A549 (cell line): ENCODE measurements around the gene HLCS. TPM values are rescaled to one million over a fixed set of nuclear protein-coding genes. Genes with fewer than 3 reads are reported as not detected.

Experiments used
- ATAC-seq, 2 experiments: fragments of 200-7000 bp in 1 of 2; fragments of >200 bp in 1 of 2; cut with Nextera tagmentation in 1 of 2; cut with Tn5 transposase in 1 of 2; 3 replicates each; pipeline versions ENCODE4 v1.8.0 to v1.9.1; 2018 to 2020; ENCODE audit warnings: mild to moderate bottlenecking in 1 of 2, moderate library complexity in 1 of 2
- CTCF ChIA-PET: fragments of 300-600 bp; sonication (Branson Sonifier 250); formaldehyde crosslinking; extraction: SDS; loops from one replicate; lab custom pipeline; 2021; ENCODE audit warnings: antibody characterized with exemption, inconsistent platforms; lab: Yijun Ruan, JAX
- POLR2A ChIA-PET: fragments of 350-600 bp; formaldehyde crosslinking; extraction: SDS; loops from one replicate; lab custom pipeline; 2021; ENCODE audit warnings: antibody characterized with exemption, inconsistent platforms; lab: Yijun Ruan, JAX
- DNase-seq, 2 experiments: peaks; one replicate each; pipeline versions ENCODE4 v3.0.0 to v3.0.0-alpha.2; 2011 to 2016; ENCODE audit warnings: low read depth in 1 of 2, low spot score in 1 of 2
- FAIRE-seq: peaks from 2 replicates; lab custom pipeline; 2011; peaks lifted over from hg19 to GRCh38; lab: Jason Lieb, UNC
- H3K27ac ChIP-seq, 2 experiments: fragments of >200 bp; sonication (Bioruptor Twin); formaldehyde crosslinking; 3 replicates each; pipeline ENCODE4 v1.5.1; 2016 to 2017
- H3K4me1 ChIP-seq: fragments of >200 bp; sonication (Bioruptor Twin); formaldehyde crosslinking; 3 replicates; pipeline ENCODE4 v1.6.1; 2016
- H3K4me2 ChIP-seq: fragments of >200 bp; sonication (Bioruptor Twin); formaldehyde crosslinking; 3 replicates; pipeline ENCODE4 v1.6.1; 2016
- H3K4me3 ChIP-seq: fragments of >200 bp; sonication (Bioruptor Twin); formaldehyde crosslinking; 3 replicates; pipeline ENCODE4 v1.5.1; 2016
- H3K9me3 ChIP-seq: fragments of >200 bp; sonication (Bioruptor Twin); formaldehyde crosslinking; 3 replicates; pipeline ENCODE4 v1.6.1; 2016
- BHLHE40 ChIP-seq: IDR thresholded peaks from 2 replicates; pipeline ENCODE4 v1.6.1; 2012; ENCODE audit warnings: low read depth, low read length, inconsistent platforms
- CBX2 ChIP-seq: fragments of 200-600 bp; sonication (generic); IDR thresholded peaks from 2 replicates; pipeline ENCODE4 v1.6.1; 2016; ENCODE audit warnings: low read depth, mild to moderate bottlenecking, borderline replicate concordance
- CBX8 ChIP-seq: fragments of 200-600 bp; sonication (generic); IDR thresholded peaks from 2 replicates; pipeline ENCODE4 v1.6.1; 2016
- CEBPB ChIP-seq, 2 experiments: fragments of >200 bp in 1 of 2; sonication (Bioruptor Twin) in 1 of 2; formaldehyde crosslinking in 1 of 2; IDR thresholded peaks; 2 replicates each; pipeline ENCODE4 v1.6.1; 2012 to 2016
- CHD2 ChIP-seq: fragments of 150-350 bp; IDR thresholded peaks from 2 replicates; pipeline ENCODE4 v1.6.1; 2014; ENCODE audit warnings: low read length; ENCODE audit not compliant: partially characterized antibody
- EHF ChIP-seq: fragments of 250-450 bp; sonication (Bioruptor Pico); IDR thresholded peaks from 2 replicates; pipeline ENCODE4 v1.5.0; 2020; ENCODE audit warnings: mild to moderate bottlenecking
- EHMT2 ChIP-seq: fragments of 200-600 bp; sonication (generic); IDR thresholded peaks from 2 replicates; pipeline ENCODE4 v1.6.1; 2016; ENCODE audit warnings: antibody characterized with exemption, low read depth, mild to moderate bottlenecking, moderate library complexity
- ESRRA ChIP-seq: fragments of 150-350 bp; IDR thresholded peaks from 2 replicates; pipeline ENCODE4 v1.6.1; 2014; ENCODE audit warnings: mild to moderate bottlenecking, low read length, borderline replicate concordance
- GATA3 ChIP-seq: IDR thresholded peaks from 2 replicates; pipeline ENCODE4 v1.6.1; 2012; ENCODE audit warnings: borderline replicate concordance
- HDAC2 ChIP-seq: fragments of 200-600 bp; sonication (generic); IDR thresholded peaks from 2 replicates; pipeline ENCODE4 v1.6.1; 2016
- HEYL ChIP-seq: fragments of 250-450 bp; sonication (Bioruptor Pico); IDR thresholded peaks from 2 replicates; pipeline ENCODE4 v1.8.0; 2021; ENCODE audit warnings: mild to moderate bottlenecking, moderate library complexity
- HOXB13 ChIP-seq: fragments of 250-450 bp; sonication (Bioruptor Pico); IDR thresholded peaks from 2 replicates; pipeline ENCODE4 v1.5.0; 2020; ENCODE audit warnings: low read depth, mild to moderate bottlenecking, moderate library complexity
- KDM1A ChIP-seq: fragments of 200-600 bp; sonication (generic); IDR thresholded peaks from 2 replicates; pipeline ENCODE4 v1.6.1; 2016; ENCODE audit warnings: low read depth, mild to moderate bottlenecking
- MAFK ChIP-seq: fragments of 450-650 bp; IDR thresholded peaks from 2 replicates; pipeline ENCODE4 v1.6.1; 2014; ENCODE audit not compliant: partially characterized antibody
- NFE2L2 ChIP-seq: fragments of 150-350 bp; conservative IDR thresholded peaks from 2 replicates; pipeline ENCODE4 v1.6.1; 2014; ENCODE audit warnings: low read length
- POLR2A ChIP-seq: IDR thresholded peaks from 2 replicates; pipeline ENCODE4 v1.6.1; 2012; ENCODE audit warnings: mild to moderate bottlenecking, low read length
- RAD21 ChIP-seq, 2 experiments: fragments of >200 bp in 1 of 2; sonication (Bioruptor Twin) in 1 of 2; formaldehyde crosslinking in 1 of 2; IDR thresholded peaks in 1 of 2; conservative IDR thresholded peaks in 1 of 2; 2 replicates in 1 of 2; 3 replicates in 1 of 2; pipeline ENCODE4 v1.6.1; 2012 to 2018; ENCODE audit warnings: inconsistent platforms in 1 of 2
- RFX5 ChIP-seq: fragments of 450-650 bp; IDR thresholded peaks from 2 replicates; pipeline ENCODE4 v1.7.1; 2014; ENCODE audit warnings: antibody characterized with exemption, mild to moderate bottlenecking, moderate library complexity
- SMC3 ChIP-seq: fragments of >200 bp; sonication (Bioruptor Twin); formaldehyde crosslinking; IDR thresholded peaks from 3 replicates; pipeline ENCODE4 v1.6.1; 2018; ENCODE audit warnings: inconsistent platforms
- SREBF2 ChIP-seq: fragments of 450-650 bp; IDR thresholded peaks from 2 replicates; pipeline ENCODE4 v1.6.1; 2014; ENCODE audit warnings: mild to moderate bottlenecking, moderate library complexity
- TFCP2L1 ChIP-seq: fragments of 250-450 bp; sonication (Bioruptor Pico); IDR thresholded peaks from 2 replicates; pipeline ENCODE4 v1.5.0; 2021; ENCODE audit warnings: mild to moderate bottlenecking
- TP53 ChIP-seq: fragments of 250-450 bp; sonication (Bioruptor Pico); IDR thresholded peaks from 2 replicates; pipeline ENCODE4 v1.5.0; 2021; ENCODE audit warnings: mild to moderate bottlenecking, moderate library complexity
- ZC3H11A ChIP-seq: fragments of 450-650 bp; IDR thresholded peaks from 2 replicates; pipeline ENCODE4 v1.6.1; 2014; ENCODE audit warnings: antibody characterized with exemption, mild to moderate bottlenecking
- ZNF302 ChIP-seq: fragments of 250-450 bp; sonication (Bioruptor Pico); IDR thresholded peaks from 2 replicates; pipeline ENCODE4 v1.9.0; 2021; ENCODE audit warnings: inconsistent platforms, mild to moderate bottlenecking, moderate library complexity
- ZSCAN20 ChIP-seq: fragments of 250-450 bp; sonication (Bioruptor Pico); IDR thresholded peaks from 2 replicates; pipeline ENCODE4 v1.8.0; 2022; ENCODE audit warnings: mild to moderate bottlenecking, moderate library complexity
- WGBS: methylation state at CpG from one replicate; pipeline ENCODE4 v1.1.6; 2017; ENCODE audit errors: missing lambda C conversion rate; 5-methylcytosine and 5-hydroxymethylcytosine counted together
- polyA plus RNA-seq, 4 experiments: library from polyadenylated mRNA; depleted of rRNA in 3 of 4; stranded (reverse); fragments of >200 nt; fragmentation: RNase III in 1 of 4; extraction: RNeasy Plus Mini Kit Qiagen cat#74134 plus additional on column Dnase treatment in 1 of 4; gene quantifications; 2 replicates in 3 of 4; 3 replicates in 1 of 4; pipeline ENCODE4 v1.2.3, GENCODE V29; 2011 to 2017
- TF ChIP-seq, protein P1 (sequence below): fragments of >200 bp; sonication (Bioruptor Twin); formaldehyde crosslinking; IDR thresholded peaks from 2 replicates; pipeline ENCODE4 v1.6.1; 2016
- TF ChIP-seq, protein P2 (sequence below): IDR thresholded peaks from 2 replicates; pipeline ENCODE4 v1.6.1; 2012
- TF ChIP-seq, protein P3 (sequence below): fragments of 250-450 bp; sonication (Bioruptor Pico); IDR thresholded peaks from 2 replicates; pipeline ENCODE4 v1.5.0; 2020; ENCODE audit warnings: low read depth, mild to moderate bottlenecking, moderate library complexity
- TF ChIP-seq, protein P4 (sequence below): fragments of >200 bp; sonication (Bioruptor Twin); formaldehyde crosslinking; IDR thresholded peaks from 3 replicates; pipeline ENCODE4 v1.5.1; 2016
- TF ChIP-seq, protein P5 (sequence below): fragments of 450-650 bp; IDR thresholded peaks from 2 replicates; pipeline ENCODE4 v1.6.1; 2014; ENCODE audit warnings: antibody characterized with exemption

Gene HLCS
- polyA plus RNA-seq, 2 of the 4 experiments (the other 2 are of a cell fraction) = 8.4 to 24.3 TPM

DNA sequence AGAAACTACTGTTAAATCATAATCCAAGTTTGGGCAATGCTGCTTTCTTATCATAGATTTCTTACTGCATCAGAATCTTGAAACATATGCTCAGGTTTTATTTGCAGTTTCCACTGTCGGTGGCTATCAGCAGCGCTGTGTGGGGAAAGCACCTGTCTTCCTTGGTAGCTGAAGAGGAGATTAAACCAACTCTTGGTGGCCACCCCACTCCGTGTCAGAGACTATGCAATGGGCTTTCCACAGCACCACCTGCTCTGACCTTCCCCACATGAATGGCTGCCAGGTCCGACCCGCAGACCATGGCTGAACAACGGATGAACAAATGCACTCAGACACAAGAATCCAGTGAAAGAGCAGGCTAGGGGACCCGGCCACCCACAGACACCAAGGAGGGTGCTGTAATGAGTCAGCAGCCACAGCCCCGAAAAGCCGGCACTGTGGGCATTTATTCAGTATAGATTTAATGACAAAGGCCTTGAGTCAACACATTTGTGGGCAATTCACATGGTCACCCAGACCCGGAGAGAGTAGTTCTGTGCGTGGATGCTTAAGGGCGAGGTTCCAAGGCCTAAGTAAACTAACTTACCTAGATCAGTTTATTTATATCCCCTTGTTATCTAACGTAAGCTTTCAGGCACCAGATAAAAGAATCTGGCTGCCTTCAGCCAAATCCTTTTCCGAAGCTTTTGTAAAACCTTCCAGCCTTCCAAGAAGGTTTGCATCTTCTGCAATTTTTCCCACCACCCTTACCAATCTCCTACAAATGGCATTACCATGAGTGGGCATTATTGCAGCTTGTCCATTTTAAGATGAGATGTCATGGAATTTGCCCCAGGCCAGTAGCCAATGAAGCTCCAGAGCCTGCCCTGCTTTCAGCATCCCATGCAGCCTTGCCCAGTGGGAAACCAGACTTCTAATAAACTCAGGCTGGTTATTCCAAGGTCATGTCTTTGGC, 82.7 kb downstream of the HLCS start (continued):
- TF ChIP-seq CHD2 = no peak

DNA sequence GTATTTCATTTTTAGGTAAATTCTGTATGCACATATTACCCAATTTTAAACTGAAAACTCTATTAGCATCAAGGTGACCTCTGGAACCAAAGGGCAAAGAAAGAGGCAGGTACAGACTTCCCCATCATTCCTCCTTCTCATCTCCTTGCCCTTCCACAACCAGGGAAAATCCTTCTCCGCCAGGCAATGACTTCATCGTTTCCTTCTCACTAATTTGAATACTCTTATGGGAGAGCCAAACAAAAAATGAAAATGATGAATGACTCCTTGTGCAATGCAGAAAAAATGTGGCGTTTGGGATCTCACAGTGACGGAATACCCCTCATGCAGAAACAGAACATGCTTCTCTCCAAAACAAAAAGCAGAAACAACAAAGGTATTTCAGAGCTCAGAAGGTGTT, 83.7 kb downstream of the HLCS start:
- WGBS = 71% methylated on average over 4 of the region's 4 CpGs
- Histone ChIP-seq H3K9me3 (peaks cover 10% of the 10 kb centered on the region), H3K4me2 (peak overlapping the region; percentile 73), H3K4me3 (no peak overlapping the region), H3K4me1 (peaks cover 41% of the 10 kb centered on the region), H3K27ac (peak overlapping the region; percentile 87 to 90)
- FAIRE-seq = no peak
- ChIA-PET CTCF (interaction anchor here (1.1 to 2.2 kb wide), 4 partner anchors 29 to 463 kb away, joined by 3 to 7 read pairs (median 4); no protein-coding TSS in a partner anchor), POLR2A (no interaction called here)
- TF ChIP-seq RAD21 (conservative IDR thresholded peaks at IDR 0.05 in 1 of 2, IDR thresholded peaks at IDR 0.05 in 1 of 2) (no peak), CEBPB (IDR thresholded peaks at IDR 0.05) (0 out of 4 replicates have a peak, but pooled peaks of 1 of the 2 experiments have one; percentile 4), ZC3H11A (no peak), TP53 (no peak), NFE2L2 (no peak)
- TF ChIP-seq, protein P1, sequence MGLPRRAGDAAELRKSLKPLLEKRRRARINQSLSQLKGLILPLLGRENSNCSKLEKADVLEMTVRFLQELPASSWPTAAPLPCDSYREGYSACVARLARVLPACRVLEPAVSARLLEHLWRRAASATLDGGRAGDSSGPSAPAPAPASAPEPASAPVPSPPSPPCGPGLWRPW = no peak
- DNase-seq = peak in 1 of 2 experiments; percentile 37
- no peak for ATAC-seq

DNA sequence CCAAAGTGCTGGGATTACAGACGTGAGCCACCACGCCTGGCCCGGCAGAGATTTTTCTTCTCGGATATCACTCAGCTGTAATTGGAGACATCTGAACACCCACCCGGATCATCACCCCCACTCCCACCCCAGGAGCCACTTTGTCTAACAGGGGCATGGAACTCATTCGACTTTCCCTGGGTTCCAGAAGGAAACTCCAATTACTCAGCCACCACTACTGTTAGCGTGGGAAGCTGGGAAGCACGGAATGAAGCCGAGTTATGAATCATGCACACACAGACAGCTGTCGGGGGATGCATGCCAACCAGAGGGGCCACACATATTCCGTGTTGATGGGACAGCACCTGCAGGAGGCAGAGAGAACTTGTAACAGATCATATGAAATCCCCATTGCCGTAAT, 85.2 kb downstream of the HLCS start:
- Histone ChIP-seq H3K9me3 (peaks cover 20% of the 10 kb centered on the region), H3K27ac (peak overlapping the region; percentile 87 to 90), H3K4me1 (peaks cover 41% of the 10 kb centered on the region), H3K4me2 (no peak overlapping the region), H3K4me3 (no peak overlapping the region)
- 95% methylated on average over 11 of the region's 12 CpGs for WGBS
- ChIA-PET POLR2A (no interaction called here), CTCF (no interaction called here)
- no peak for ATAC-seq
- no peak for DNase-seq
- no peak for TF ChIP-seq CBX2
- no peak for TF ChIP-seq CHD2
- TF ChIP-seq SREBF2 = no peak
- no peak for TF ChIP-seq ZSCAN20 (CRISPR knock-in tag)
- no peak for TF ChIP-seq RFX5
- TF ChIP-seq, protein P2, sequence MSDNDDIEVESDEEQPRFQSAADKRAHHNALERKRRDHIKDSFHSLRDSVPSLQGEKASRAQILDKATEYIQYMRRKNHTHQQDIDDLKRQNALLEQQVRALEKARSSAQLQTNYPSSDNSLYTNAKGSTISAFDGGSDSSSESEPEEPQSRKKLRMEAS = no peak
- TF ChIP-seq, protein P3, sequence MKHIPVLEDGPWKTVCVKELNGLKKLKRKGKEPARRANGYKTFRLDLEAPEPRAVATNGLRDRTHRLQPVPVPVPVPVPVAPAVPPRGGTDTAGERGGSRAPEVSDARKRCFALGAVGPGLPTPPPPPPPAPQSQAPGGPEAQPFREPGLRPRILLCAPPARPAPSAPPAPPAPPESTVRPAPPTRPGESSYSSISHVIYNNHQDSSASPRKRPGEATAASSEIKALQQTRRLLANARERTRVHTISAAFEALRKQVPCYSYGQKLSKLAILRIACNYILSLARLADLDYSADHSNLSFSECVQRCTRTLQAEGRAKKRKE (CRISPR knock-in tag) = no peak
- no peak for TF ChIP-seq TFCP2L1 (CRISPR knock-in tag)
- no peak for TF ChIP-seq CBX8
- no peak for TF ChIP-seq HOXB13 (CRISPR knock-in tag)
- TF ChIP-seq BHLHE40 = no peak
- no peak for TF ChIP-seq HDAC2
- no peak for TF ChIP-seq HEYL (CRISPR knock-in tag)
- no peak for FAIRE-seq

DNA sequence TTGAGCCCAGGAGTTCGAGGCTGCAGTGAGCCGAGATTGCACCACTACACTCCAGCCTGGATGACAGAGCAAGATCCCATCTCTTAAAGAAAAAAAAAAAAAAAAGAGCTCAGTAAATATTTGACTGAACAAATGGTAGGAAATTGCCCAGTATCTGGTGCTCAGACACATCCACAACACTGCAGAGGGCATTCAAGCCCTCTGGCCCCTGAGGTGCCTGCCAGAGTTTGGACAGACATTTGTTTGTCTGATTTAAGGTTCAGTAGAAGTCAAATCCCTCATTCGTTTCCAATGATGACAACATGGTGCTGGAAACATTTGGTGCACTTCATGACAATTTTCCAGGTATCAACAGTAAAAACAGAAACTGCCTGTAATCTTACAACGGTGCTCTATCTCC, 86.6 kb downstream of the HLCS start:
- CTCF ChIA-PET = interaction anchor here (1.0 kb wide), 1 partner anchor 218 kb away, joined by 4 read pairs; no protein-coding TSS in a partner anchor
- no peak for FAIRE-seq
- no peak for ATAC-seq
- DNase-seq = no peak
- H3K4me2 ChIP-seq = no peak overlapping the region
- H3K9me3 ChIP-seq = peaks cover 20% of the 10 kb centered on the region
- POLR2A ChIA-PET = no interaction called here
- 66% methylated on average over 4 of the region's 4 CpGs for WGBS
- H3K4me1 ChIP-seq = peaks cover 31% of the 10 kb centered on the region
- no peak overlapping the region for H3K4me3 ChIP-seq
- peak overlapping the region; percentile 1 to 87; a peak in 5 of 6 replicates for H3K27ac ChIP-seq
- TF ChIP-seq POLR2A (no peak), BHLHE40 (no peak), SMC3 (no peak), HOXB13 (CRISPR knock-in tag) (no peak), GATA3 (no peak), EHF (no peak), ESRRA (no peak), NFE2L2 (no peak), MAFK (no peak), EHMT2 (no peak), KDM1A (no peak), ZNF302 (CRISPR knock-in tag) (no peak)
- TF ChIP-seq, protein P4, sequence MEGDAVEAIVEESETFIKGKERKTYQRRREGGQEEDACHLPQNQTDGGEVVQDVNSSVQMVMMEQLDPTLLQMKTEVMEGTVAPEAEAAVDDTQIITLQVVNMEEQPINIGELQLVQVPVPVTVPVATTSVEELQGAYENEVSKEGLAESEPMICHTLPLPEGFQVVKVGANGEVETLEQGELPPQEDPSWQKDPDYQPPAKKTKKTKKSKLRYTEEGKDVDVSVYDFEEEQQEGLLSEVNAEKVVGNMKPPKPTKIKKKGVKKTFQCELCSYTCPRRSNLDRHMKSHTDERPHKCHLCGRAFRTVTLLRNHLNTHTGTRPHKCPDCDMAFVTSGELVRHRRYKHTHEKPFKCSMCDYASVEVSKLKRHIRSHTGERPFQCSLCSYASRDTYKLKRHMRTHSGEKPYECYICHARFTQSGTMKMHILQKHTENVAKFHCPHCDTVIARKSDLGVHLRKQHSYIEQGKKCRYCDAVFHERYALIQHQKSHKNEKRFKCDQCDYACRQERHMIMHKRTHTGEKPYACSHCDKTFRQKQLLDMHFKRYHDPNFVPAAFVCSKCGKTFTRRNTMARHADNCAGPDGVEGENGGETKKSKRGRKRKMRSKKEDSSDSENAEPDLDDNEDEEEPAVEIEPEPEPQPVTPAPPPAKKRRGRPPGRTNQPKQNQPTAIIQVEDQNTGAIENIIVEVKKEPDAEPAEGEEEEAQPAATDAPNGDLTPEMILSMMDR = no peak
- TF ChIP-seq, protein P5, sequence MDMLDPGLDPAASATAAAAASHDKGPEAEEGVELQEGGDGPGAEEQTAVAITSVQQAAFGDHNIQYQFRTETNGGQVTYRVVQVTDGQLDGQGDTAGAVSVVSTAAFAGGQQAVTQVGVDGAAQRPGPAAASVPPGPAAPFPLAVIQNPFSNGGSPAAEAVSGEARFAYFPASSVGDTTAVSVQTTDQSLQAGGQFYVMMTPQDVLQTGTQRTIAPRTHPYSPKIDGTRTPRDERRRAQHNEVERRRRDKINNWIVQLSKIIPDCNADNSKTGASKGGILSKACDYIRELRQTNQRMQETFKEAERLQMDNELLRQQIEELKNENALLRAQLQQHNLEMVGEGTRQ = no peak
